G401.6 (cell line): Measurements from ENCODE around the gene PUM2.

Experiments
- FAIRE-seq: peaks from 2 replicates; lab custom pipeline; 2012; peaks lifted over from hg19 to GRCh38; lab: Jason Lieb, UNC

PUM2 gene

GRCh38 chr2:20346565-20347381 lies 3.9 kb downstream of the PUM2 start:
- FAIRE-seq = no peak

GRCh38 chr2:20343128-20343527 lies 7.5 kb downstream of the PUM2 start:
- FAIRE-seq = no peak

GRCh38 chr2:20339012-20339411 lies 11.6 kb downstream of the PUM2 start:
- no peak for FAIRE-seq

GRCh38 chr2:20334605-20335203 lies 15.9 kb downstream of the PUM2 start:
- no peak for FAIRE-seq

GRCh38 chr2:20333738-20334137 lies 16.9 kb downstream of the PUM2 start:
- FAIRE-seq = no peak

- no peak for FAIRE-seq
Measured at GRCh38 chr2:20330192-20330591, 20.5 kb downstream of the PUM2 start.

- no peak for FAIRE-seq
Measured at GRCh38 chr2:20327370-20327769, 23.3 kb downstream of the PUM2 start.

- FAIRE-seq = peak; percentile 95
Measured at GRCh38 chr2:20326163-20326780, 24.4 kb downstream of the PUM2 start.

- no peak for FAIRE-seq
Measured at GRCh38 chr2:20322527-20323300, 27.9 kb downstream of the PUM2 start.

- no peak for FAIRE-seq
Measured at GRCh38 chr2:20317690-20318089, 33.0 kb downstream of the PUM2 start.

GRCh38 chr2:20317197-20317596 lies 33.4 kb downstream of the PUM2 start:
- no peak for FAIRE-seq

GRCh38 chr2:20314562-20315501 lies 35.8 kb downstream of the PUM2 start:
- no peak for FAIRE-seq

- no peak for FAIRE-seq
Measured at GRCh38 chr2:20313659-20314058, 37.0 kb downstream of the PUM2 start.

GRCh38 chr2:20309001-20309400 lies 41.6 kb downstream of the PUM2 start:
- FAIRE-seq = no peak

GRCh38 chr2:20307311-20307710 lies 43.3 kb downstream of the PUM2 start:
- FAIRE-seq = no peak

- FAIRE-seq = no peak
Measured at GRCh38 chr2:20304411-20304810, 46.2 kb downstream of the PUM2 start.

- no peak for FAIRE-seq
Measured at GRCh38 chr2:20303966-20304365, 46.7 kb downstream of the PUM2 start.

GRCh38 chr2:20302019-20302418 lies 48.6 kb downstream of the PUM2 start:
- FAIRE-seq = no peak

GRCh38 chr2:20300656-20301055 lies 50.0 kb downstream of the PUM2 start:
- no peak for FAIRE-seq

GRCh38 chr2:20299113-20299512 lies 51.5 kb downstream of the PUM2 start:
- no peak for FAIRE-seq

- FAIRE-seq = no peak
Measured at GRCh38 chr2:20294231-20294630, 56.4 kb downstream of the PUM2 start.

GRCh38 chr2:20292984-20293383 lies 57.7 kb downstream of the PUM2 start:
- no peak for FAIRE-seq
